Activated T-cell treated with anti-CD3 and anti-CD28 coated beads, Interleukin-2, amount 50 U/mL, for 24 hours (primary cell): ENCODE measurements around the gene PARN.
"Not testable (repeated sequence)": the region's sequence is repeated elsewhere in the genome, so short reads cannot be mapped to it uniquely, and the experiment has no call there.

Source experiments
- DNase-seq: peaks from one replicate; pipeline ENCODE4 v3.0.0-alpha.2; 2020
- H3K27ac Mint-ChIP-seq: 2 replicates; pipeline ENCODE4 v1.8.0; 2020; ENCODE audit warnings: mild to moderate bottlenecking, mixed read lengths
- H3K27me3 Mint-ChIP-seq: 2 replicates; pipeline ENCODE4 v1.8.0; 2020; ENCODE audit warnings: mixed read lengths
- H3K36me3 Mint-ChIP-seq: 2 replicates; pipeline ENCODE4 v1.8.0; 2020; ENCODE audit warnings: low read depth, mixed read lengths
- H3K4me1 Mint-ChIP-seq: 2 replicates; pipeline ENCODE4 v1.8.0; 2020; ENCODE audit warnings: low read depth, mixed read lengths
- H3K4me3 Mint-ChIP-seq: 2 replicates; pipeline ENCODE4 v1.8.0; 2020; ENCODE audit warnings: mild to moderate bottlenecking, moderate library complexity, mixed read lengths
- H3K9me3 Mint-ChIP-seq: 2 replicates; pipeline ENCODE4 v1.8.0; 2020; ENCODE audit warnings: mixed read lengths

PARN gene

DNA sequence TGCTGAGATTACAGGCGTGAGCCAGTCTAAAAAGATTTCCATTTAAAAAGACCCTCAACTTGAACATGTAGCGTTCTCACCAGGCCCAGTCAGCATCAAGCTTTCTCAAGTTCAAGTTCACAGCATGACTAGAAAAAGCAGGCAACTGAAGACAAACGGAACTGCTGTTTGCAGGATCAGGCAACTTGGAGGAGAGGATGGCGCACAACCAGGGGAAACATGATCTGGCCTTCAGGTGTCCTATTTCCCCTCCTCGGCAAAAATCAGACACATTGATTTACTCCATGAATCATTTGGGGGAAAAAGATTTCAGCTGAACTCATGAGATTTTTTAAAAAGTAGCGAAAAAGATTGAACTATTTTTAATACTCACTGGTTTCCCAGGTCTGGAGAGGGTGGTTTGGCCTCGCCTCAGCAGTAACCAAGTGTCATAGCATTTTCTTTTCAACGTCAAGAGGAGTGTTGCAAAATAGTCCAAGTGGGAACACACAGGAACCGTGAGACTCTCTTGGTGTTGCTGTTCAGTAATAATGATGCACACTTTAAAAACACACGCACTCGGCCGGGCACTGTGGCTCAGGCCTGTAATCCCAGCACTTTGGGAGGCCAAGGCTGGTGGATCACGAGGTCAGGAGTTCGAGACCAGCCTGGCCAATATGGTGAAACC, 201.0 kb downstream of the PARN start:
- H3K27ac Mint-ChIP-seq, H3K4me3 Mint-ChIP-seq, H3K4me1 Mint-ChIP-seq, DNase-seq, H3K27me3 Mint-ChIP-seq, H3K9me3 Mint-ChIP-seq: not testable (repeated sequence)
- peaks cover 36% of the 10 kb centered on the region for H3K36me3 Mint-ChIP-seq

GRCh38 chr16:14428043-14428442, 202.0 kb downstream of the PARN start:
- no peaks in the 10 kb centered on the region for H3K27me3 Mint-ChIP-seq
- no peak overlapping the region for H3K4me3 Mint-ChIP-seq
- H3K36me3 Mint-ChIP-seq, result peaks cover 29% of the 10 kb centered on the region
- H3K27ac Mint-ChIP-seq, result no peak overlapping the region
- no peaks in the 10 kb centered on the region for H3K4me1 Mint-ChIP-seq
- no peak for DNase-seq
- H3K9me3 Mint-ChIP-seq, result no peaks in the 10 kb centered on the region

GRCh38 chr16:14427371-14427948, 202.6 kb downstream of the PARN start:
- H3K9me3 Mint-ChIP-seq, result no peaks in the 10 kb centered on the region

DNA sequence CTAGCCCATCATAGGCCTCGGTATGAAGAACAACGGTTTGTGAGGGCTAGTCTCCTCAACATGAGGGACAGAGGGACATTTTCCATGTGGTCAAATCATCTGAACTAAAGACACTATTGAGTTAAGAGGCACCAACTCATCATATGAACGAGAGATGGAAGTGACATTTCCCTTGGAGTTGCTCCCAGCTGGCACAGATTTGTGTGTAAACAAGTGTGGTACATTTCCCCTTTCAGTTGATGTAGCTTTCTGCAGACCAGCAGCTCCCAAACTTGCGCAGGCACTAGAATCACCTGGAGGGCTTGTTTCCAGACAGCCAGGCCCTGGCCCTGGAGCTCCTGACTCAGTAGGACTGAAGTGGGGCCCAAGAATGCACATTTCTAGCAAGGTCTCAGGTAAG, 205.5 kb downstream of the PARN start:
- H3K4me1 Mint-ChIP-seq, result no peaks in the 10 kb centered on the region
- H3K36me3 Mint-ChIP-seq, result peaks cover 21% of the 10 kb centered on the region
- DNase-seq, result no peak
- H3K27ac Mint-ChIP-seq, result no peak overlapping the region
- no peaks in the 10 kb centered on the region for H3K27me3 Mint-ChIP-seq
- no peaks in the 10 kb centered on the region for H3K9me3 Mint-ChIP-seq
- no peak overlapping the region for H3K4me3 Mint-ChIP-seq

More at GRCh38 chr16:14427371-14427948, 202.6 kb downstream of the PARN start:
- peaks cover 31% of the 10 kb centered on the region for H3K36me3 Mint-ChIP-seq
- no peaks in the 10 kb centered on the region for H3K4me1 Mint-ChIP-seq
- no peak overlapping the region for H3K27ac Mint-ChIP-seq
- H3K27me3 Mint-ChIP-seq, result no peaks in the 10 kb centered on the region
- no peak overlapping the region for H3K4me3 Mint-ChIP-seq
- no peak for DNase-seq

- Mint-ChIP-seq H3K27me3 (no peaks in the 10 kb centered on the region), H3K4me1 (no peaks in the 10 kb centered on the region), H3K9me3 (no peaks in the 10 kb centered on the region), H3K4me3 (no peak overlapping the region), H3K27ac (no peak overlapping the region), H3K36me3 (peaks cover 13% of the 10 kb centered on the region)
- no peak for DNase-seq
Observed at GRCh38 chr16:14423344-14423743, 206.7 kb downstream of the PARN start.

DNA sequence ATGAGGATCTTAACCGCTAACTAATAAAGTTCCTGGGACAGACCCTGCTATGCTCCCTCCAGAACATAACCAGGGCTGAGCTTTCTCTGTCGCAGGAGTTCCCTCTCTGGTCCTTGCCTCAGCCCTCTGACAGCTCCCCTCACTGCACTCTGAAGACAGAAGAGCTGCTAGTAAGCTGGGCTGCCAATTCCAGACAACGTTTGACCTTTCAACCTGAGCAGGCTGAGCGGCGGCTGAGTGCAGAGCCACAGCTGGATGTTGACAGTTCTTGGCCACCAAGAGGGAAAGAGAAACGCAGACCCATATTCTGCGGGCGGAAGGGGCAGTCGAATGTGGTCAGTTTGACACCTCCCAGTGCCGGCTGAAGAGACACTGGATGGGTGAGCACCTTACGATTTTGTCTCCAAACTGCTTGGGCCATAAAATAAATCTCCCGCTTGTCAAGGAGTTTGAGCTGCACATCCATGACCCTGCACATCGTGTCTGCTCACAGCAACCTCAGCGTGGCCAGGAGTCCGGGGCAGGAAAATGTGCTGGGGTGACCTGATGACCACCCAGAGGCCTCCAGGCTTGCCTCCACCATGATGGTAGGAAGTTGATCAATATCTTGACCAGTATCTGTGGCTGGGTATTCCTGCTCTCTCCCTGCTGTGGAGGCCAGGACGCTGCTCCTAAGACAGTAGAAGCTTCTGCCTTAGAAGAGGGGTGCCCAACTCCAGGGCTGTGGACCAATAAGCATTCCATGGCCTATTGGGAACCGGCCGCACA, 209.2 kb downstream of the PARN start:
- no peak for DNase-seq
- Mint-ChIP-seq H3K27me3 (no peaks in the 10 kb centered on the region), H3K9me3 (no peaks in the 10 kb centered on the region), H3K4me3 (no peak overlapping the region), H3K36me3 (peaks cover 5% of the 10 kb centered on the region), H3K27ac (no peak overlapping the region), H3K4me1 (no peaks in the 10 kb centered on the region)

- H3K4me3 Mint-ChIP-seq, H3K36me3 Mint-ChIP-seq, H3K9me3 Mint-ChIP-seq, H3K4me1 Mint-ChIP-seq, H3K27ac Mint-ChIP-seq, H3K27me3 Mint-ChIP-seq, DNase-seq: not testable (repeated sequence)
Observed at GRCh38 chr16:14420243-14420642, 209.8 kb downstream of the PARN start.

DNA sequence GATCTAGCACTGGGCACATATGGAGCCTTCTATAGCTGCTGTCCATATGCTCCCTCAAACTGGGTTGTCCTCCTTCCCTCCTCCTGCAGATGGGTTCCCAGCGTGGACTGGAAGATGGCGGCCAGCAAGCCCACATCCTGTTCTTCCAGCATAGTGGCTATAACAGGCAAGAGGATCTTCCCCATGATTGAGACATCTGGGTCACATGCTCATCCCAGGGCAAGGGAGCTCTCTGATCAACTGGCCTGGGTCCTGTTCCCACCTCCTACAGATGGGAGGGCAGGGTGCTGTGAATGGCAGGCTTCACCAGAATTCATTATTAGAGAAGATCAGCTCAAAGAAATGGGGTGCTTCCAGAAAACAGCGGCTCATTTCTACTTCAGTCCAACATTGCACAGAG, 210.2 kb downstream of the PARN start:
- H3K36me3 Mint-ChIP-seq, result peaks cover 5% of the 10 kb centered on the region
- H3K4me1 Mint-ChIP-seq, result no peaks in the 10 kb centered on the region
- H3K27ac Mint-ChIP-seq, result no peak overlapping the region
- H3K9me3 Mint-ChIP-seq, result no peaks in the 10 kb centered on the region
- H3K27me3 Mint-ChIP-seq, result no peaks in the 10 kb centered on the region
- no peak overlapping the region for H3K4me3 Mint-ChIP-seq
- DNase-seq, result no peak

- Mint-ChIP-seq H3K27ac (no peak overlapping the region), H3K9me3 (no peaks in the 10 kb centered on the region), H3K27me3 (no peaks in the 10 kb centered on the region), H3K4me1 (no peaks in the 10 kb centered on the region), H3K4me3 (no peak overlapping the region), H3K36me3 (peaks cover 3% of the 10 kb centered on the region)
- DNase-seq, result no peak
Observed at GRCh38 chr16:14418795-14419225, 211.2 kb downstream of the PARN start.

DNA sequence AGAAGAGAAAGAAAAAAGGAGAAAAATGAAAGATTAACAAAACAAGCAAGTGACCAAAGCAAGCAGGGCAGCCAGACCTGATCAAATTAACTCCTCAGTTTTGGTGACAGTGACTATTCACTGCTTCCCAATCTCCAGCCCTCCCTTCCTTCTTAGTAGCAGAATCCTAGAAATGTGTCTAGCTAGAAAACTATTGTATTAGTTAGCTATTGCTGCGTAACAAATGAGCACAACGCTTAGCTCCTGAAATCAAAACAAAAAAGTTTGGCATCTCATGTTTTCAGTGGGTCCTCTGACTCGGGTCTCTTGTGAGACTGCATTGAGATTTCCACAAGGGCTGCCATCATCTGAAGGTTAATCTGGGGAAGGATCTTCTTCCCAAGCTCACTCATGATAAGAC, 213.9 kb downstream of the PARN start:
- Mint-ChIP-seq H3K27ac (no peak overlapping the region), H3K4me1 (no peaks in the 10 kb centered on the region), H3K36me3 (no peaks in the 10 kb centered on the region)

GRCh38 chr16:14415291-14415690, 214.8 kb downstream of the PARN start:
- Mint-ChIP-seq H3K36me3 (no peaks in the 10 kb centered on the region), H3K4me1 (no peaks in the 10 kb centered on the region), H3K4me3 (no peak overlapping the region), H3K27me3 (no peaks in the 10 kb centered on the region), H3K27ac (no peak overlapping the region), H3K9me3 (no peaks in the 10 kb centered on the region)
- no peak for DNase-seq

More for the DNA sequence above, 213.9 kb downstream of the PARN start:
- Mint-ChIP-seq H3K4me3 (no peak overlapping the region), H3K27me3 (no peaks in the 10 kb centered on the region), H3K9me3 (no peaks in the 10 kb centered on the region)
- DNase-seq, result no peak

DNA sequence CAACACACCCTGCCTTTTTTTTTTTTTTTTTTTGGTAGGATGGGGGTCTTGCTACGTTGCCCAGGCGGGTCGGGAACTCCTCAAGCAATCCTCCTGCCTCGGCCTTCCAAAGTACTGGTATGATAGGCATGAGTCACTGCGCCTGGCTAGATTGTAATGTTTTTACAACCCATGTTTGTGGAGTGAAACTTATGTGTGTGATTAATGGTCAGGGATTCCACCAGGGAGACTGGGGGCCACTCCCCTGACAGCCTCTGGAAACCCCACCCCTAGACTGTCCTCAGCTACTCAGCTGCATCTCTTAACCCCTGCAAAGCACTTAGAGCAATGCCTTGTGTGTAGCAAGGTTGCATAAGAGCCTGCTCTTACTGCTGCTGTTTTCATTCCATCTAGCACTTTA, 220.5 kb downstream of the PARN start:
- H3K9me3 Mint-ChIP-seq, result no peaks in the 10 kb centered on the region
- no peak for DNase-seq
- H3K27me3 Mint-ChIP-seq, result no peaks in the 10 kb centered on the region
- peaks cover 4% of the 10 kb centered on the region for H3K4me1 Mint-ChIP-seq
- no peak overlapping the region for H3K27ac Mint-ChIP-seq
- H3K4me3 Mint-ChIP-seq, result no peak overlapping the region
- no peaks in the 10 kb centered on the region for H3K36me3 Mint-ChIP-seq

- H3K4me3 Mint-ChIP-seq, result no peak overlapping the region
- H3K36me3 Mint-ChIP-seq, result no peaks in the 10 kb centered on the region
- H3K9me3 Mint-ChIP-seq, result no peaks in the 10 kb centered on the region
- no peak for DNase-seq
- no peak overlapping the region for H3K27ac Mint-ChIP-seq
- peaks cover 4% of the 10 kb centered on the region for H3K4me1 Mint-ChIP-seq
- no peaks in the 10 kb centered on the region for H3K27me3 Mint-ChIP-seq
Observed at GRCh38 chr16:14407786-14408399, 222.2 kb downstream of the PARN start.

DNA sequence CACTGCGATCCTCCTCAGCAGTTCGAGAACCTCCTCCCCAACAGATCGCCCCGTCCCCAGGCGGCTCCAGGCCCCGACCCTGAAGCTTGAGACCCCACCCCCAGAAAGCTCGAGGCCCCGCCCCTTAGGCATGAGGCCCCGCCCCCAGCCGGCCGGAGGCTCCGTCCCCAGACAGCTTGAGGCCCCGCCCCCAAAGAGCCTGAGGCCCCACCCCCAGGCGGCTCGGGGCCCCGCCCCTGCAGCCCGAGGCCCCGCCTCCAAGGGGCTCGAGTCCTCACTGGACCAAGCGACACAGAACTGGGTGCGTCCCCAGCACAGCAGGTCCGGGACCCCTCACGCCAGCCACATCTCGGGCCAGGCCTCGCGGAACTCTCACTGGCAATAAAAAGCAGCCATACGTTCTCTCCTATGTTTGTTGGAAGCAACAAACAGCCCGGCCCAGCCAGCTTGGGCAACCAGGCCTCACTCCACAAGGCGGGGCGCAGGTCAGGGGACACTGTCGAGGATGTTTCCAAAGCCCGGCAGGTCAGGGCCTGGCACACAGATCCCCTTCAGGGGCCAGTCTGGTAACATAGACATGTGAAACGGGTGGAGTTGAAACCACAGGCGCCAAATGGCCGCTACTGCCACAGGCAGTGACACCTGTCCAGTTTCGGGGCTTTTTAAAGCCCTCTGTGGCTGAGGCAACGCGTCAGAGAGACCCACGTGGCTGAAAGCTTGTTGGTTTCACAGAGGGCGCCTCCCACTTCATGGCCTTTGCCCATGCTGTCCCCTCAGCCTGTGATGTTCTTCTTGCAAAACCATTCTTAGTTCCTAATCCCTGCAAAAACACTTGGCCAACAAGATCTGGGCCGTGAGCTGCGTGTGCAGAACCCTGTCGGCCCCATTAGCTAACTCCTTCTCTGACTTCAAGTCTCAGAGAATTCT, 224.2 kb downstream of the PARN start:
- H3K4me1 Mint-ChIP-seq, result peaks cover 4% of the 10 kb centered on the region
- H3K27ac Mint-ChIP-seq, result no peak overlapping the region
- no peaks in the 10 kb centered on the region for H3K27me3 Mint-ChIP-seq
- H3K36me3 Mint-ChIP-seq, result no peaks in the 10 kb centered on the region
- no peaks in the 10 kb centered on the region for H3K9me3 Mint-ChIP-seq
- peak; percentile 45 for DNase-seq
- no peak overlapping the region for H3K4me3 Mint-ChIP-seq
